Ishikawa (cell line): ENCODE results near the gene CTSZ.

Experiments
- CEBPB ChIP-seq: IDR thresholded peaks from 2 replicates; pipeline ENCODE4 v1.6.1; 2012
- CREB1 ChIP-seq: IDR thresholded peaks from 2 replicates; pipeline ENCODE4 v1.6.1; 2012; ENCODE audit warnings: low read depth
- EGR1 ChIP-seq: IDR thresholded peaks from 2 replicates; pipeline ENCODE4 v1.6.1; 2012
- EP300 ChIP-seq: IDR thresholded peaks from 2 replicates; pipeline ENCODE4 v1.6.1; 2012; ENCODE audit warnings: borderline replicate concordance
- FOXM1 ChIP-seq: IDR thresholded peaks from 2 replicates; pipeline ENCODE4 v1.6.1; 2012; ENCODE audit warnings: low read depth, borderline replicate concordance
- MAX ChIP-seq: IDR thresholded peaks from 2 replicates; pipeline ENCODE4 v1.6.1; 2012
- NFIC ChIP-seq: IDR thresholded peaks from 2 replicates; pipeline ENCODE4 v1.6.1; 2012
- RAD21 ChIP-seq: IDR thresholded peaks from 2 replicates; pipeline ENCODE4 v1.6.1; 2012; ENCODE audit warnings: low read depth
- REST ChIP-seq: IDR thresholded peaks from 2 replicates; pipeline ENCODE4 v1.6.1; 2012; ENCODE audit warnings: low read depth, mild to moderate bottlenecking
- TAF1 ChIP-seq: IDR thresholded peaks from 2 replicates; pipeline ENCODE4 v1.6.1; 2012; ENCODE audit warnings: low read depth, mild to moderate bottlenecking
- TCF12 ChIP-seq: IDR thresholded peaks from 2 replicates; pipeline ENCODE4 v1.6.1; 2012; ENCODE audit warnings: low read depth
- TEAD4 ChIP-seq: IDR thresholded peaks from 2 replicates; pipeline ENCODE4 v1.6.1; 2012
- USF1 ChIP-seq: IDR thresholded peaks from 2 replicates; pipeline ENCODE4 v1.6.1; 2012
- YY1 ChIP-seq: IDR thresholded peaks from 2 replicates; pipeline ENCODE4 v1.6.1; 2012; ENCODE audit warnings: low read depth
- ZBTB7A ChIP-seq: IDR thresholded peaks from 2 replicates; pipeline ENCODE4 v1.6.1; 2012; ENCODE audit warnings: low read depth

The CTSZ gene

GRCh38 chr20:59004763-59005522, 2.1 kb downstream of the CTSZ start:
- no peak for TF ChIP-seq REST
- TF ChIP-seq TEAD4: no peak
- no peak for TF ChIP-seq YY1
- no peak for TF ChIP-seq CREB1
- TF ChIP-seq TAF1: no peak
- TF ChIP-seq TCF12: no peak
- no peak for TF ChIP-seq USF1

DNA sequence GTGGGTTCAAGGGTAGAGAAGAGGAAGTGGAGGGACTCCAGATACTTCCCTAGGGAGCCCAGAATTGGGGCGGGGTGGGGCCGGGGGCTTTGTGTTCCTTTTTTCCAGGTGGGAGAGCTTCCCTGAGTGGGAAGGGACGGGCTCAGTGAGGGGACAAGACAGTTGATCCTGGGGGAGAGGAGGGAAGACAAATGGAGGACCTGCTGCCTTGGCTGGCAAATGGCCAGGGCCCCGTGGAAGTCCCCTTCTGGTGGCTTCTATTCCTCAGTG, 2.6 kb downstream of the CTSZ start:
- TF ChIP-seq ZBTB7A (no peak), USF1 (no peak), CREB1 (no peak), TAF1 (no peak), MAX (no peak), CEBPB (no peak)

GRCh38 chr20:59003836-59004492, 3.1 kb downstream of the CTSZ start:
- no peak for TF ChIP-seq ZBTB7A
- no peak for TF ChIP-seq CREB1
- TF ChIP-seq NFIC: no peak
- no peak for TF ChIP-seq USF1
- TF ChIP-seq FOXM1: no peak

DNA sequence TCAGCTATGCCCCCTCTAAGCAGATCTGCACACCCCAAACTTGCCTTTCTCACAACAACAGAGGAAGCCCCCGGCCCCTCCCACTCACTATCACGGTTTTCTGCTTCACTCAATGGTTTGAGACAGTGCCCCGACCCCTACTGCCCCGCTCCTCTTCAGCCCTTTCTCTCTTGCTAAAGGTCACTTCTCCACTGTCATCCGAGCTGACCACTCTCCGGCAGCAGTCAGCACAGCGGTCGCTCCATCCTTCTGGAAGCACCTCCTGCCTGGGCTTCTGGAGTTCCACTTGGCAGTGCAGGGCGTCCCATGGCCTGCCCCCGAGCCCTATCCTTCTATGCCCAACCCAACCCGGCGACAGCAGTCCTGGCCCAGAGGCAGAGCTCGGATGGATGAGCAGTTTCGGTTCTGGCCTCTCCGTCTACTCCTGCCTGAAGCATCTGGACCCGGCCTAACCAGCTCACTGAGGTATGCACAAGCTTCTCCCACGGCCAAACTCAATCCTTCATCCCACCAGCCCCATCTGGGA, 4.1 kb downstream of the CTSZ start:
- no peak for TF ChIP-seq RAD21
- no peak for TF ChIP-seq TAF1
- TF ChIP-seq EGR1: no peak
- no peak for TF ChIP-seq YY1
- TF ChIP-seq FOXM1: no peak
- no peak for TF ChIP-seq ZBTB7A
- no peak for TF ChIP-seq CEBPB
- TF ChIP-seq CREB1: no peak
- no peak for TF ChIP-seq USF1
- TF ChIP-seq MAX: no peak
- no peak for TF ChIP-seq NFIC
- no peak for TF ChIP-seq EP300
- TF ChIP-seq REST: no peak
- no peak for TF ChIP-seq TEAD4
- no peak for TF ChIP-seq TCF12

DNA sequence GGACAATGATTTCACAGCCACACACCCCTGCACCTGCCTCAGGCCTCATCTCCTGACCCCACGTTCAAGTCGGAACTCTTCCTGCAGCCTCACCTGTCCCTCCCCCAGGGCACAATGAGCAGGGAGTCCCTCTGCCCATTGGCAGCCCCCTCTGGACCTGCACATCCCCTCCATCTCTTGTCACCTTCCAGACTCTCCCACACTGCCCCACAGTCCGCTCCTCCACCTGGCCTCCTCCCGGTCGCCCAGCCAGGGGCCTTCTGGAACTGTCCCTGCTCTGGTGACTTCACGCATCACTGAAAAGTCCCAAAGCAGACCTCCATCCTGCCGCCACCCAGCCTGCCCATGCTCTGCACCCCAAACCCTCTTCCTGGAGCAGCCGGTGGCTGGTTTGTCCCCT, 4.7 kb downstream of the CTSZ start:
- TF ChIP-seq FOXM1 (no peak), ZBTB7A (no peak), RAD21 (no peak), CEBPB (no peak)
